ENCODE results near the gene GFAP.

GRCh38 chr17:44952946-44953475 lies 37.7 kb upstream of the GFAP start:
- no peak for TF ChIP-seq CTCF (conservative IDR thresholded peaks at IDR 0.05)
- no peak for TF ChIP-seq ZFX (IDR thresholded peaks at IDR 0.05)
